Activated T-helper 1 cell treated with Interleukin-2 at 50 U/mL for 16 hours (primary cell): ENCODE measurements around the gene GOLPH3L.
"Not testable (repeated sequence)": the region's sequence is repeated elsewhere in the genome, so short reads cannot be mapped to it uniquely, and the experiment has no call there.

Experiments
- DNase-seq: peaks from one replicate; pipeline ENCODE4 v3.0.0-alpha.2; 2020; ENCODE audit warnings: low read depth

Gene GOLPH3L

DNA sequence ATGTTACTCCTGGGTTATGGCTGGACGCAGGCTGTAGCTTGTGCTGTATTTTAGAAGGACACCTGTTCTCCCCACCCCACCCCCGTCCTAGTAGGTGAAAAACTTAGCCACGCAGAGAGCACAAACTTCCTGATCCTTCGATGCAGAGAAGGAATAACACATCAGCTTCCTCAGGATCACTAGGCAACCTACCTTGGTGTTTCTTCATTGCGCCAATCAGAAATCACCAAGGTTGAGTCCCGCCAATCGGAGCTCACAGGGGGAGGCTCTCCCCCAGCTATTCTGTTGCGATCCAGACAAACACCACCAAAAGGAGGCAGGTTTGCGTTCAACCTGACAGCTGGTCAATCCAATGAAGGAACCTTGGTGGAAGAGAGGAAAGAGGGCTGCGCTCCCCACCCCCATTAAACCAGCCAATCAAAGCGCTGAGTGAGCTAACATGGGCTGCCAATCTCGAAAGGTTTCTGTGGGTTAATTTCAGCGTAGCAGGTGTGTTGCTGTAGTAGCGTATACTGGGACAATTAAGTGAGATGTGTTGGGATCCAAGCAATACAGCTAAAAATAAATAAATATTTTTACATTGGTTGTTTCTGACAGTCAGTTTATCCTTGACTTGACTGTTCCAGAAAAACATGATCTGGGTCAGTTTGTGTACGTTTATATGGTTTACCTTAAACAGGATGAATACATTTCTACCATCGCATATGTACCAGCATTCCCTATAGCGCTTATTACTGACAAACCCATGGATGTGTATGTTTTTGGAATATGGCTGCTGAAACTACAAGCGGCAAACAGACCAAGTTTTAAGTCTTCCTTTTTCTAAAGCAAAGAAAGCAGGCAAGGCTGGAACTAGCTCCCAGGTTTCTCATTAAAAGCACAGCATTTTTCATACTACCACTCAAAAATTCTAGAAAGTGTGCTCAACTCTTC is at the start of gene GOLPH3L:
GOLPH3L (minus strand) TSS at position 160 of the 933 bp plus-strand sequence. CDS start 2,316 bp downstream, outside the sequence.
- peak; percentile 78 for DNase-seq

DNA sequence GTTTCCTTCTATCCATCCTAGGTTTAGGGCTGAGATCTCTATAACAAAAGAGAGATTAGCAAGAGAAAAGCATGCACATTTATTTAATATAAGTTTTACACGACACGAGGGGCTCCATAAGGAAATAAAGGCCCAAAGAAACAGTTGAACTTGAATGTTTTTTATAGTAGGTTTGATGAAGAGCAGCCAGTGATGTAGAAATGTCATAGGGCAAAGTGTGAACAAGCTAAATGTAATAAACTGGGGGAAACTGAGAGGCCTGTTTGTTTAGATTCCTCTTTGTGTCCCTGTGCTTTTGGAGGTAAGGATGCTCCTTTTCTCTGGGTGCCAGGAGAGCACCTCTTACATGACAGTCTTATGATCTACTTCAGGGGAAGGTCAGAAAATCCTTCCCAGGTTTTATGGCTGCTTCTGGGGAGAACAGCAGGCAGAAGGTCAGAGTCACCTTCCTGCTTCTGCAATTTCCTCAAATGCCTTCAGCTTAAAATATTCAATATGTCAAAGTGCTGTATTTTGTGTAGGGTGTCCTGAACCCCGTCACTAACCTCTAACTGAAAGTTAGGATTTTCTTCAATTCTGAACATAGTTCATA is 33.3 kb upstream of the GOLPH3L start:
- no peak for DNase-seq

DNA sequence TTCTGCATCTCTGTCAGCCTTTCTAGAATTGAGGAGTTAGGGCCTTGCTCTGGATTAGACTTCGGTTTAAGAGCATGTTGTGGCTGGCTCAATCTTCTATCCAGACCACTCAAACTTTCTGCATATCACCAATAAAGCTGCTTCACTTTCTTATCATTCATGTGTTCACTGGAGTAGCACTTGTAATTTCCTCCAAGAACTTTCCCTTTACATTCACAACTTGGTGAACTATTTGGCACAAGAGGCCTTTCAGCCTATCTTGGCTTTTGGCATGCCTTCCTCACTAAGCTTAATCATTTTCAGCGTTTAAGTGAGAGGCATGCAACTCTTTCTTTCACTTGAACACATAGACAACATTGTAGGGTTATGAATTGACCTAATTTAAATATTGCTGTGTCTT is 27.4 kb upstream of the GOLPH3L start:
- no peak for DNase-seq

DNA sequence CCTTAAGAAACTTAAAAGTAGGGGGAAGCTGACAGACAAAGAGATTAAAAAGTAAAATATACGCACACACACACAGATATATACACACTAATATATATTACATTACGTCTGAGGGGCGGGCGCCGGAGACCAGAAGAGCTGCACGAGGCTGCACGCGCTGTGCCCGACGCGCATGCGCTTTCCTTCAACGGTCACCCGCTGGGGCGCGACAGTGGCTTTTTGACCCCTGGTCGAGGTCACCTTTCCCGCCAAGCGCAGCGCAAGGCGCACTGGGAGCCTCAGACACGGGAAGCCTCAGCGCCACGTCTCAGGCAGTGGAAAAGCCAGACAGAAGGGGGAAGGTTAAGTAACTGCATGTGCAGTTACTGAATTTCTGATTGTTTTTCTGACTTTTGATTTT is 23.7 kb upstream of the GOLPH3L start, which contains the start of gene HORMAD1:
HORMAD1 (minus strand) TSS at position 193 of the 400 bp plus-strand sequence. CDS start 1,390 bp downstream, outside the sequence.
- no peak for DNase-seq

DNA sequence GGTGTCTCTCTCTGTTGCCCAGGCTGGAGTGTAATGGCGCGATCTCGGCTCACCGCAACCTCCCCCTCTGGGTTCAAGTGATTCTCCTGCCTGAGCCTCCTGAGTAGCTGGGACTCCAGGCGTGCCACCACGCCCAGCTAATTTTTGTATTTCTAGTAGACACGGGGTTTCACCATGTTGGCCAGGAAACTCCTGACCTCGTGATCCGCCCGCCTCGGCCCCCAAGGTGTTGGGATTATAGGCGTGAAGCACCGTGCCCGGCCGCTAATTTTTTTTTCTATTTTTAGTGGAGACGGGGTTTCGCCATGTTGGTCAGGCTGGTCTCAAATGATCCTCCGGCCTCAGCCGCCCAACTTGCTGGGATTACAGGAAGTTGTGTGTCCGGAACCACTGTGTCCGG is 23.1 kb upstream of the GOLPH3L start:
- no peak for DNase-seq

DNA sequence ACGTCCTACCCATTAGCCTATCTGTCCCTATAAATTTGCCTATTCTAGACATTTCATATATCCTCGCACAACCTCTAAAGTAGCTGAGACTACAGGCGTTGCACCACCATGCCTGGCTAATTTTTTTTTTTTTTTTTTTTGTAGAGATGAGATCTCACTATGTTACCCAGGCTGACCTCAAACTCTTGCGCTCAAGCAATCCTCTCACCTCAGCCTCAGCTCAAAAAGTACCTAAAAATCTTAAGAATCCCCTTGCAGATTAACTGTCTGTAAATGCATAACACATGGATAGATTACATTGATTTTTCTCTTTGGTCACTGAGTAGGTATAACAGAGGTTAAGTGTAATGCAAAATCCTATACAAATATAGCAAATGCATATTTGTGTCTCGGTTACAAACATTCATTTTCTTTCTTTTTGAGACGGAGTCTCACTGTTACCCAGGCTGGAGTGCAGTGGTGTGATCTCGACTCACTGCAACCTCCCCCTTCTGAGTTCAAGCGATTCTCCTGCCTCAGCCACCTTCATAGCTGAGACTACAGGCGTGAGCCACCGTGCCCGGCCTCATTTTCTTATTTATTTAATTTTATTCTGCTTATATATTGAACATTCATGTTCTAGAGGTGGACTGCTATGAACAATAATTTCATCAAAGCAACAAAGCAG is 21.4 kb upstream of the GOLPH3L start:
- DNase-seq: no peak

DNA sequence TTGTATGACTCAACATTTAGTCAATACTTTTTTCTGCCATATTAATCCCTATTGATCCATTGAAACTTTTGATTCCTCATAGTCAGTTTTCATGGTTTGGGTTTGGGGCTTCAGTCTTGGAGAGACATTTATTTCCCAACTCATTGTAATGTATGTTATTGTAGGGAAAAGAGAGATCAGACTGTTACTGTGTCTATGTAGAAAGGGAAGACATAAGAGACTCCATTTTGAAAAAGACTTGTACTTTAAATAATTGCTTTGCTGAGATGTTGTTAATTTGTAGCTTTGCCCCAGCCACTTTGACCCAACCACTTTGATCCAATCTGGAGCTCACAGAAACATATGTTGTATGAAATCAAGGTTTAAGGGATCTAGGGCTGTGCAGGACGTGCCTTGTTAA is 12.1 kb upstream of the GOLPH3L start:
- not testable (repeated sequence) for DNase-seq

DNA sequence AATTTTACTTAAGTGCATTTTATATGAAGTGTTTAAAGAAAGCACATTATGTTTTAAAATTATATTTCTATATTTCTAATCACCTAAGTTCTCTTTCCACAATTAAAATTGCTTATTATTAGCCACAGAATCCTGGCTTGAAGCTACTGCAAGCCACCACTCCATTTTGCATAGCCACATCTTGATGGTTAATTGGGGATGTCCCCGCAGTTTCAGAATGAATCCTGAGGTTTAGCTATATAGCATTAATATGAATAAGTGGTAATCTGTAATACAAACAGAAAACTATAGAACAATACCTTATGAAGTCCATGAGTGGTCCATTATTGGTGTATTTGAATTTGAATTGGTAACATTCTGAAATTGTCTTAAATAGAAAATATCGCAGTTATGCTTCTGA is 11.6 kb upstream of the GOLPH3L start:
- DNase-seq: no peak

DNA sequence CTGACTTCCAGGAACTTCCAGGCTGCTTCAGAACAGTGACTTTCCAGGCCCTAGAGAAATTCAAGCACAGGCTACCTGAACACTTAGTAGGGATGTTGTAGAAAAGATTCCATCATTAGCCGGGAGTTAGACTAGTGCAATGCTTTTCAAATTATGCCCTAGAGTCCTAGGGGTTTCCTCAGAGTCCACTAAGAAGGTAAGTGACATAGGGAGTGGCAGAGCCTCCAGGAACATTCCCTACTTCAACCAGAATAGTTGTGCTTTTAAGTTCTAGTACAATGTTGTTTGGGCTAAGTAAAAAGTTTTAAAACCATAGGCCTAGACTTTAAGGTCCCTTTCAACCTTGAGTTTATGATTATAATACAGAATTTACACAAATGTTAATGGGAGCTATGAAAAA is 9.1 kb upstream of the GOLPH3L start:
- no peak for DNase-seq

DNA sequence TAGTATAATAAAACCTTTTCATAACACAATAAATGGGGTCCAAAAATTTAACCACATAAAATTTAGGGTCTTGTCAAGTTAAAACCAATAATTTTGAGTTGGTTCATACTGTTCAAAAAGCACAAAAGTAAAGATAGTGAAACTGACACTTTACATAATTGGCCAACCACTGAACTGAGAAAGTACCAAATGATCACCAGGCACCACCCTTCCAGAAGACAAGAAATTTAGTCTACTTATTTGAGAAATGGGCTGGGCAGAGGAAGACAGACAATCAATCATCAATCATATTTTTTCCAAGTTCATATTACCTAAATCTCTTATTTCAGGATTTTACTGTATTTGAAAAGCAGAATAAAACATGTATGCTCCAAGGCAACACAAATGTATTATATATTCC is 6.5 kb upstream of the GOLPH3L start:
- DNase-seq: no peak

DNA sequence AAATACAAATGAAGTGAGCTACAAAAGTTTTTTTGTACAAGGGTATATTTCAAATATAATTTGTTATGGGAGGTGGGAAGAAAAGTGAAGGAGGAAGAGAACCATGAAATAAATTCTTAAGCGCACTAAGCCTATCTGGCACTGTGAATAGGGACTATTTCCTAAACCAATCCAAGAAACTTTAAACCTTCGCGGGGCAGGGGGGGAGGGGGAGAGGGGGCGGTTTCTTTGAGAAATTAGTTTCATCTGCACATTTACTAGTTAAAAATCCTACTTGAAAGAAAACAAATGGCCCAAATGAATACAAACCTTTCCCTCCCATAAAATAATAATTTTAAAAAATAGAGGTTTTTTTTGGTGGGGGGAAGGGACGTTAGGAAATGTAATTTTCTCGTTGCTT is 364 bp downstream of the GOLPH3L start:
- no peak for DNase-seq

DNA sequence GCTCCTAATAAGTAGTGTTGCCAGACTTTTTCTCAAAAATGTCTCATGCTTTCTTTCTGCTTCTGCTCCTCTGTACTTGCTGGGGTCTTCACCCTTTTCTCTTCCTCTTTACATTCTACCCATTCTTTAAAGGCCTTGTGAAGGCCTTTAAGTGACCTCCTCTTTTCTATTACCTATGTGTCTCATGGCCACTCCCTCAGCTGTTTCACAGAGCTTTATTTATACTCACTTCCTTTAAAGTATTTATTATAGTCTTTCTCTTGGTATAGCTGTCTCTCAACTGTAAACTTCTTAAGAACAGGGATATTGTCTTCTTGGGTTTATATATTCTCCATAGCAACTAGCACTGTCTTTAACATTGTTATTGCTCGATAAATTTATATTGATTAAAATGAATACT is 792 bp downstream of the GOLPH3L start:
- DNase-seq: no peak

DNA sequence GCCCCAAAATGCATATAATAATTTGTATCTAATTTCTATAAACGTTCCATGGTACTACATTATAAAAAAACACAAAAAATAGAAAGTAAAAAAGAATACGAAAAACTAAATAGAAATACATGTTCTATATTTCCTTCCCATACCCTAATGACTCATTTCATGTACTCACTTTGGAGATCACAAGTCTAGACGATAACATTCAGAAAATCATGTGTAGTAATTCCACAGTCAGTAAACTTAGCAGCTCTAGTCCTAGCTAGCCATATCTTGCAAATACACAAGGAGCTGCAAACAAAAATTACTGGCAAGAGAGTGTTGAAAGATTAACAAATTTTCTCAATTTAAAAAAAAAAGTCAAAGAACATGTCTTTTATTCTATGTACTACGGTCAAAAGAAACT is 1.4 kb downstream of the GOLPH3L start:
- DNase-seq: no peak

DNA sequence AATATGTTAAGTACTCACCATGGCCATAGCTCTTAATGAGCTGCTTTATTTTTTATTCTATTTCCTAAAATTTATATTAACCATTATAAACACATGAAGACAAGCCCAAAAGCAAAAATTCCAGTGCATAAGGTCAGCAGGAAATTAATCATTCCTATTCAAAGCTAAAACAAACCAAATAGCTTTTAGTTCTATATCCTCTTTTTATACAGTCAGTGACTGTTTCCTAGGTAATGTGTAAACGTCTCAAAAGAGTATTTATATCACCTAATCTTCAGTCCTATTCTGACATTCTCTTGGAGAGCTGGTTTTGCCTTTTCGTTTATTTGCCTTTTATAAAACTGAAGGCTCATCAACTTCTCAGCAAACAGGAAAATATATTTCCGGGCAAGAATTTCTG is 4.2 kb downstream of the GOLPH3L start:
- DNase-seq: no peak

DNA sequence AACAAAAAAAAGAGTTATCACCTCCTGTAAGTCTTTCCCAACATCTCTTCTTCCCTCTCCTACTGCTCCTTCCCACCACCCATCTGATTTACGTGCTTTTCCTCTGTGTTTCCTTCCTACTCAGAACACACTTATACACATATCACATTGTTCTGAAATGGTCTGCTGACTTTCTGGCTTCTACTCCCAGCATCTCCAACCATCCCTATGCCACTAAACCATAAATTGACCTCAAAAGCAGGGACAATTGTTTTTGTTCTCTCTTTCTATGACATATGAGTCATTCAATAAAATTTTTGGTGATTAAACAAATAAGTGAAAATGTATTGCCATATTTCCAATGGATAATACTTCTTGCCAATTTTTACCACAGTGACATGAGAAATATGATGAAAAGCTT is 8.2 kb downstream of the GOLPH3L start:
- DNase-seq: no peak

DNA sequence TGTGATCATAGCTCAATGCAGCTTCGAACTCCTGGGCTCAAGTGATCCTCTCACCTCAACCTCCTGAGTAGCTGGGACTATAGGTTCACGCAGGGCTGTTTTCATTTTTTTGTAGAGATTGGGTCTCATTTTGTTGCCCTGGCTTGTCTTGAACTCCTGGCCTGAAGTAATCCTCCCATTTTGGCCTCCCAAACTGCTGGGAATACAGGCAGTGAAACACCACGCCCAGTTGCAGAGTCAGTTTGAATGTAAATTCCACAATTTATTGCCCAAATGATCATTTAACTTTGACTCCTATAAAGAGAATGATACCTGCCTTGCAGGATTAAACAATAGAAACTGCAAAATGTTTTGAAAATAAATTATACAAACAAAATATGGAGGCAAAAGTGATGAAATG is 10.7 kb downstream of the GOLPH3L start:
- no peak for DNase-seq

DNA sequence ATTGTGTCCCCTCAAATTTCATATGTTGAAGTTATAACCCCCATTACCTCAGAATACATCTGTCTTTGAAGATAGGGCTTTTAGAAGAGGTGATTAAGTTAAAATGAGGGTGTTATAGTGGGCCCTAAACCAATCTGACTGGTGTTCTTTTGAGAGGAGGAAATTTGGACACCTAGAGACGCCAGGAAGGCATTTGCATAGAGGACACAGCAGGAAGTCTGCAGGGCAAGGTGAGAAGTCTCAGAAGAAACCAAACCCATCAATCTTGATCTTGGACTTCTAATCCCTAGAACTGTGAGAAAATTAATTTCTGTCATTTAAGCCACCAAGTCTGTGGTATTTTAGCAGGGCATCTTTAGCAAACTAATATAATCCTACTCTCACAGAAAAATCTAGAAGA is 13.0 kb downstream of the GOLPH3L start:
- no peak for DNase-seq

DNA sequence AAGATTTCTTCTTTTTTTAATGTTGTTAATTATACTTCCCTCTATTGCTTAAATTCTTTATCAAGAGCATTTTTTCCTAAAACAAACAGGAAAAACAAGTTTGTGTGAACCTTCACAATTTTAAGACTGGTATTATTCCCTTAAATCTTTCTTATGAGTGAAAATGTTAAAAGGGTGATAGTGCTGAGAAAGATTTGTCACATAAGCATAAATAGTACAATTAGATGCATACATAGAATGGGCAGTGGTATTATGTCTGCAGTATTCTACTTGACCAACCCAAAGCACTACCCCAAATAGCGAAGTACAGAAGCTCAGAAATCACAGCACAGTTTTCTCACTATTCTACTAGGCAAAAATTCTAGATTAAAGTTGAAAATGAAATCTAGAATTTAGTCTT is 18.0 kb downstream of the GOLPH3L start:
- DNase-seq: no peak

DNA sequence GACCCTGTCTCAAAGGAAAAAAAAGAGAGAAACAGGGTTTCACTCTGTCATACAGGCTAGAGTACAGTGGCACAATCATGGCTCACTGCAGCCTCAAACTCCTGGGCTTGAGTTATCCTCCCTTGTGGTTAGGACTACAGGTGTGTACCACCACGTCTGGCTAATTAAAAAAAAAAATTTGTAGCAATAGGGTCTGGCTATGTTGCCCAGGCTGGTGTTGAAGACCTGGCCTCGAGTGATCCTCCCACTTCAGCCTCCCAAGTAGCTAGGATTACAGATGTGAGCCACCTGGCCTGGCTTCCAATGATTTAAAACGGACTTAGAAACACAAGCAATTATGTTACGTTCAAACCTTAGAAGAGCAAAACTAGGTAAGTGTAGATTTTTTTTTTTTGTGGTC is 22.1 kb downstream of the GOLPH3L start:
- no peak for DNase-seq

DNA sequence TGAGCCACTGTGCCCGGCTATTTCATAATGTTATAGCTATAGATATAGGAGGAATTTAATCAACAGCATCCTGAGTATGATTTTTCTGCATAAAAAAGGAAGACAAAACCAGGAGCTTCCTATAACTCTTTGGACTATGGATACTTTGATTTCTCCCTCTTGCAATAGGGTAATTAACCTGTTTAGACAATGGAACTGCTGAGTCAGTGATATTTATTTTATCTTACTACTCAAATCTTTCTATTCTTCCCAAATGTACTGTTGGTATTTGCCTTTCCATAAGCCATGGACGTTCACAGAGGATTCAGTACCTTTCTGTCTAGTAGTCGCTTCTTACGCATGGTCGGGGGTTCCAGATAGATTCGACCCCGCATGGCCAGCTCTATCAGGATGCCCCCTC is 33.6 kb downstream of the GOLPH3L start:
- DNase-seq: no peak

DNA sequence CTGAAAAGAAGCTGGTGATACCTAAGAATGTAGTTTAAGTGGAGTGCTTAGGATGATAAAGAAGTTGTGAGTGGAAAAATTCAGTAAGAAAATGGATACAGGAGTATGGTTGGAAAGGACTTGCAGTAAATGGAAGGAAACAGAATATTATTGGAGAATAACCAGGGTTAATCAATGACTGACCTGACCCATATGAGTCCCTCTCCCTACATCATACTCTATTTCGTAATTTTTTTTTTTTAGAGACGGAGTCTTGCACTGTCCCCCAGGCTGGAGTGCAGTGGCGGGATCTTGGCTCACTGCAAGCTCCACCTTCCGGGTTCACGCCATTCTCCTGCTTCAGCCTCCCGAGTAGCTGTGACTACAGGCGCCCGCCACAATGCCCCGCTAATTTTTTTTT is 34.1 kb downstream of the GOLPH3L start:
- no peak for DNase-seq

DNA sequence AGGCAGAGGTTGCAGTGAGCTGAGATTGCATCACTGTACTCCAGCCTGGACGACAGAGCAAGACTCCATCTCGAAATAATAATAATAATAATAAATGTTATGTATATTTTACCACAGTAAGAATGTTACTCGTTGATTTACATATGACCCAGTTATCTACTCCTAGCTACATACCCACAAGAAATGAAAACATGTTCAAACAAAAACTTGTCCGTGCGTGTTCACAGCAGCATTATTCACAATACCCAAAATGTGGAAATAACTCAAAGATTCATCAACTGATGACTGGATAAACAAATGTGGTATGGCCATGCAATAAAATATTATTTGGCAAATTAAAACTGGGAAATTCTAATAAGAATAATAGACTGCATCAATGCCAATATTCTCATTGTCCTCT is 35.8 kb downstream of the GOLPH3L start:
- DNase-seq: no peak

DNA sequence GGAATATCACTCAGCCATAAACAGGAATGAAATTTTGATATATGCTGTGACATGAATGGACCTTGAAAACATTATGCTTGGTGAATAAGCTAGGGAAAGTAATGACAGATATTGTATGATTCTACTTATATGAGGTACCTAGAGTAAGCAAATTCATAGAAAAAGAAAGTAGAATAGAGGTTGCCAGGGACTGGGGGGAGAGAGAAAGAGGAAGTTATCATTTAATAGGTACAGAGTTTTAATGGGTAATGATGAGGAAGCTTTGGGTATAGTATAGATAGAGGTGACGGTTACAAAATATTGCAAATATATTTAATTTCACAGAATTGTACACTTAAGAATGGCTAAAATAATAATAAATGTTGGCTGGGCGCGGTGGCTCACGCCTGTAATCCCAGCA is 36.4 kb downstream of the GOLPH3L start:
- no peak for DNase-seq
